PC-9 (cell line): ENCODE data around the gene ZSWIM4. TPM values are rescaled to one million over a fixed set of nuclear protein-coding genes. Genes with fewer than 3 reads are reported as not detected.

Experiments used
- BruUV-seq: library from RNA; stranded (reverse); fragments of 400-500 nt; replicated peaks from 2 replicates; lab custom pipeline; 2021; lab: Mats Ljungman, UMichigan
- CTCF ChIA-PET: fragments of 300-600 bp; sonication (Branson Sonifier 250); formaldehyde crosslinking; loops from one replicate; lab custom pipeline; 2022; ENCODE audit warnings: antibody characterized with exemption; lab: Charles Lee
- POLR2A ChIA-PET: fragments of 300-600 bp; sonication (Branson Sonifier 250); formaldehyde crosslinking; loops from one replicate; lab custom pipeline; 2022; ENCODE audit warnings: antibody characterized with exemption; ENCODE audit not compliant: unreplicated experiment; lab: Charles Lee
- DNase-seq, 2 experiments: peaks; one replicate each; pipeline versions ENCODE4 v3.0.0 to v3.0.0-alpha.2; 2015 to 2022; ENCODE audit warnings: mixed read lengths in 1 of 2
- H2AFZ ChIP-seq: fragments of 200-600 bp; sonication (generic); 2 replicates; pipeline ENCODE4 v1.8.1; 2017; ENCODE audit warnings: antibody characterized with exemption
- H3F3A ChIP-seq: fragments of 200-600 bp; sonication (generic); 2 replicates; pipeline ENCODE4 v1.8.1; 2017; ENCODE audit warnings: antibody characterized with exemption, mild to moderate bottlenecking, low read depth; ENCODE audit not compliant: insufficient read depth
- H3K27ac ChIP-seq: fragments of 200-600 bp; sonication (generic); 2 replicates; pipeline ENCODE4 v1.6.1; 2016; ENCODE audit warnings: mixed run types
- H3K27me3 ChIP-seq: fragments of 200-600 bp; sonication (generic); 2 replicates; pipeline ENCODE4 v1.6.1; 2016; ENCODE audit warnings: low read depth, mixed run types; ENCODE audit not compliant: insufficient read depth
- H3K36me3 ChIP-seq: fragments of 200-600 bp; sonication (generic); 2 replicates; pipeline ENCODE4 v1.6.1; 2016; ENCODE audit warnings: low read depth, mixed run types
- H3K4me1 ChIP-seq: fragments of 200-600 bp; sonication (generic); replicated peaks from 2 replicates; pipeline ENCODE4 v1.6.1; 2016; ENCODE audit warnings: mixed run types; ENCODE audit not compliant: insufficient read depth
- H3K4me2 ChIP-seq: fragments of 200-600 bp; sonication (generic); 2 replicates; pipeline ENCODE4 v1.6.1; 2017; ENCODE audit warnings: mixed run types
- H3K4me3 ChIP-seq: fragments of 200-600 bp; sonication (generic); 2 replicates; pipeline ENCODE4 v1.6.1; 2016; ENCODE audit warnings: mixed run types
- H3K79me2 ChIP-seq: fragments of 200-600 bp; sonication (generic); 2 replicates; pipeline ENCODE4 v1.6.1; 2017; ENCODE audit warnings: low read depth, mixed run types
- H3K9me2 ChIP-seq: fragments of 200-600 bp; sonication (generic); 2 replicates; pipeline ENCODE4 v1.8.1; 2017; ENCODE audit warnings: mild to moderate bottlenecking; ENCODE audit not compliant: insufficient read depth
- H3K9me3 ChIP-seq: fragments of 200-600 bp; sonication (generic); 2 replicates; pipeline ENCODE4 v1.8.1; 2016; ENCODE audit warnings: low read depth; ENCODE audit not compliant: insufficient read depth
- H4K20me1 ChIP-seq: fragments of 200-600 bp; sonication (generic); 2 replicates; pipeline ENCODE4 v1.8.1; 2017; ENCODE audit not compliant: insufficient read depth
- CTCF ChIP-seq: fragments of 200-600 bp; sonication (generic); conservative IDR thresholded peaks from 2 replicates; pipeline ENCODE4 v1.6.1; 2017; ENCODE audit warnings: mixed run types, antibody characterized with exemption, mild to moderate bottlenecking, moderate library complexity
- EZH2 ChIP-seq: fragments of 200-600 bp; sonication (generic); IDR thresholded peaks from 2 replicates; pipeline ENCODE4 v1.8.0; 2017; ENCODE audit warnings: antibody characterized with exemption, low read depth
- intact Hi-C: fragments of 100-400 bp; cut with micrococcal nuclease; formaldehyde crosslinking; loops from one replicate; pipeline ENCODE4 v1.10.0; 2022; ENCODE audit not compliant: unreplicated experiment
- total RNA-seq: library from RNA; stranded (reverse); gene quantifications from 2 replicates; pipeline ENCODE4 v1.2.3, GENCODE V29; 2021

Gene ZSWIM4
- total RNA-seq, 1 experiment from 2014 or later = 15.2 TPM

DNA sequence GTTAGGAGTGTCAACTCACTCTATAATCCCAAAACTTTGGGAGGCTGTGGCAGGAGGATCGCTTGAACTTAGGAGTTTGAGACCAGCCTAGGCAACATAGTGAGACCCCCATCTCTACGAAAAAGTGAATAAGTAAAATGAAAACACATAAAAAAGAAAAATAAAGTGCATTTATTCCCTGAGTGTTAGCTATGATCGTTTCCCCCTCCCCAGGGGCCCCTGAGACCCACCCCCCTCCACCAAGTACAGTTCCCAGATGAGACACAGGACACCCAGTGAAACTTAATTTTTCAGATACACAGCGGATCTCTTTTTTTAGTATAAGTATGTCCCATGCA is 53.1 kb downstream of the ZSWIM4 start:
- Histone ChIP-seq H3K9me2 (no peaks in the 10 kb centered on the region), H3K9me3 (no peaks in the 10 kb centered on the region), H2AFZ (no peak overlapping the region), H4K20me1 (no peaks in the 10 kb centered on the region), H3K36me3 (no peaks in the 10 kb centered on the region), H3F3A (peaks cover 84% of the 10 kb centered on the region), H3K4me1 (peaks cover 81% of the 10 kb centered on the region), H3K4me3 (no peak overlapping the region; the same call in 1 of the 2 replicates), H3K79me2 (0 out of 2 replicates have a peak, but pooled peaks cover 5% of the 10 kb centered on the region), H3K27ac (peak overlapping the region; percentile 97), H3K27me3 (no peaks in the 10 kb centered on the region), H3K4me2 (peak overlapping the region; percentile 94)
- CTCF ChIA-PET = no interaction called here
- BruUV-seq = no TSS peak
- intact Hi-C loops = loop anchor here (10.0 kb wide), 1 partner anchor 1064 kb away; no protein-coding TSS in a partner anchor
- POLR2A ChIA-PET = interaction anchor here (1.0 kb wide), 1 partner anchor 61 kb away, joined by 13 read pairs; no protein-coding TSS in a partner anchor
- DNase-seq = peak in 1 of 2 experiments; percentile 19
- TF ChIP-seq EZH2 = no peak
- TF ChIP-seq CTCF = no peak

GRCh38 chr19:13848798-13849676 is 53.8 kb downstream of the ZSWIM4 start:
- no peaks in the 10 kb centered on the region for H4K20me1 ChIP-seq
- no peaks in the 10 kb centered on the region for H3K9me2 ChIP-seq
- peak overlapping the region; percentile 97; the same call in 1 of the 2 replicates for H3K27ac ChIP-seq
- intact Hi-C loops = loop anchor here (10.0 kb wide), 1 partner anchor 1064 kb away; no protein-coding TSS in a partner anchor
- CTCF ChIA-PET = interaction anchor here (0.6 kb wide), 1 partner anchor 12 kb away, joined by 3 read pairs; no protein-coding TSS in a partner anchor
- H3K4me3 ChIP-seq = no peak overlapping the region
- no peaks in the 10 kb centered on the region for H3K27me3 ChIP-seq
- H3K4me2 ChIP-seq = no peak overlapping the region
- peak in 1 of 2 experiments; percentile 32 for DNase-seq
- H3K9me3 ChIP-seq = no peaks in the 10 kb centered on the region
- no peak overlapping the region for H2AFZ ChIP-seq
- no peak for TF ChIP-seq EZH2
- no peak for TF ChIP-seq CTCF
- H3K79me2 ChIP-seq = 0 out of 2 replicates have a peak, but pooled peaks cover 5% of the 10 kb centered on the region
- H3K36me3 ChIP-seq = no peaks in the 10 kb centered on the region
- H3F3A ChIP-seq = peaks cover 85% of the 10 kb centered on the region
- BruUV-seq = no TSS peak
- peaks cover 79% of the 10 kb centered on the region for H3K4me1 ChIP-seq
- POLR2A ChIA-PET = interaction anchor here (0.6 kb wide), 3 partner anchors 9 to 54 kb away, joined by 3 to 5 read pairs (median 4); partner anchors contain the start of gene ZSWIM4
